Fibroblast of skin of left biceps (primary cell): Measurements from ENCODE around the gene MATR3.
A peak's percentile ranks its signal among the peaks of the same experiment; 100 is the strongest.

Experiments used
- DNase-seq, 2 experiments: peaks; one replicate each; pipeline ENCODE4 v3.0.0-alpha.2; 2013; ENCODE audit warnings: low read depth in 2 of 2

Gene MATR3

DNA sequence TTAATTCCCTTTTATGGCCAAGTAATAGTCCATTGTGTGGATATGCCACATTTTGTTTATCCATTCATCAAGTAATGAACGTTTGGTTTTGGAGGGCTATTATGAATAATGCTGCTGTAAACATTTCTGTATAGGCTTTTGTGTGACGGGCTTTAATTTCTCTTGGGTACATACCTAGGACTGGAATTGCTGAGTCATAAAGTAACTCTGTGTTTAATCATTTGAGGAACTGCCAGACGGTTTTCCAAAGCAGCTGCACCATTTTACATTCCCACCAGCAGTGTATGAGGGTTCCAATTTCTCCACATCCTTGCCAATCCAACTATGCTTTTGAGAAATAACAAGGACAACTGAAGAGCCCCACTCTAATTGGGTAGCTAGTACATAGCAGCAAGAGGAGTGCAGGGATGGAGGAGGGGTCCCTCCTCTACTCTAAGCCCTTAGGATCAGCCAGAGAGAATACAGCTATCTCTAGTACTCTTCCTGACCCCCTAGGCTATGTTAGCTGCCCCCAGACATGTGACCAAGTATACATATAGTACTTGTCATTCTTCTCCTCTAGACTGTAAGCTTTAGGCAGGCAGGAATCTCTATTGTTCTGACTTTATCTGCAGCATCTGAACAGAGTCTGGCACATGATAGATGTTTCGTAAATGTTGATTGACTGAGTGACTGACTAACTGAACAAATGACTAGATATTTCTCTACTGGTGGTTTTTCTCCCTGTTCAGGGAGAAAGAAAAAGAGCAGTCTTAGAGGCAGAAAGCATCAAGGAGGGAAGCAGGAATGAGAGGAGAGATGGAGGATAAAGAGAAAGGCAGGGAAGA, 22.1 kb upstream of the MATR3 start:
- DNase-seq = peak; percentile 51 to 52

DNA sequence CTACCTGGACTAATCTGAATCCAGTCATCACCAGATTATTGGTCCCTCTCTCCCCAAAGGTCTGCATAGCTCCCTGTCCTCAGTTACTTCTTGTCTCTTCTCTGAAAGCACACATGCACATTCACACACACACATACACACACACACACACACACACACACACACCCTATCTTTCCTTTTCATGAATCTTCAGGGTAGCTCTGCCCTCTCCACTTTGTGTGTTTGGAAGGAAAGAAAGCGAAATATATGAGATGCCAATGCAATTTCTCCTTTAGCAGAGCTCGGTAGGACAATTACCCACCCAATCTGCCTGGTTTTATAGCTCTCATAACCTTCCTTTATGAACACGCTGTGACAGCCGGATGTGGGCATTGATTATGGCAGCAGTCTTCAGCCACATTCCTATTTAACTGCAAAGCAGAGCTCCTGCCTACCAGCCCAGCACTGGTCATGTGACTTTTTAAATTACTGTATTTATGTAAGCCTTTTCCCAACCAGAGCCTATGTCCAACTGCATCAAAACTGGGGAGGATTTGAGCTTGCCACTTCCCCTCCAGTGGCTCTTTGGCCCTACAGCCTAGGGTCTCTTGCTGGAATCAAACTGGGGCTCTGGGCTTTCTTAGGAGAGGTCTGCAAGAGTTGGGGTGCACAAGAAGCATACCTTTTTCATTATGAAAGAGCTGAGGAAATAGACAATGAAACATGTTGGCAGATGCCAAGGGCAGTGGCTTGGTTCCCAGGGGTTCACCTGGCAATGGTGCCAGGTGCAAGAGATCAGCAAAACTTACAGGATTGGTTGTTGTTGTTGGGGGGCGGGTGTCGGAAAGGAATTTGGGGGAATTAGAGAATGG, 20.8 kb upstream of the MATR3 start:
- DNase-seq = no peak

- DNase-seq = no peak
These were observed 20.3 kb upstream of the MATR3 start for GRCh38 chr5:139273322-139273571.

- peak in 1 of 2 experiments; percentile 47 for DNase-seq
These were observed 19.8 kb upstream of the MATR3 start for GRCh38 chr5:139273572-139274289.

DNA sequence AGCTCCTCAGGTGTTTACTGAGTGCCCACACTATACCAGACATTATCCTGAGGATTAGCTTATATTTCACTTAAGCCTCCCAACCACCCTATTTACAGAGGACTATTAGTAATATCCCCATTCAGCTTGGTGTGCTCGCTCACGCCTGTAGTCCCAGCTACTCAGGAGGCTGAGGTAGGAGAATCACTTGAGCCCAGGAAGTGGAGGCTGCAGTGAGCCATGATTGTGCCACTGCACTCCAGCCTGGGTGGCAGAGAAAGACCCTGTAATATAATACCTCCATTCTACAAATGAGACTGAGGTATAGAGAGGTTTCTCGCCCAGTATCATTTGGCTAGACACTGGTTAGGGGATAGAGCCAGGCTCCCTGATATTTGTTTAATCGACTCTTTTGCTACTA, 18.0 kb upstream of the MATR3 start:
- DNase-seq = no peak

- no peak for DNase-seq
These were observed 17.6 kb upstream of the MATR3 start for GRCh38 chr5:139275956-139276355.

- DNase-seq = no peak
These were observed 17.1 kb upstream of the MATR3 start for GRCh38 chr5:139276426-139276825.

GRCh38 chr5:139277171-139277570, 16.4 kb upstream of the MATR3 start:
- no peak for DNase-seq

- DNase-seq = no peak
These were observed 14.8 kb upstream of the MATR3 start for GRCh38 chr5:139278540-139279274.

DNA sequence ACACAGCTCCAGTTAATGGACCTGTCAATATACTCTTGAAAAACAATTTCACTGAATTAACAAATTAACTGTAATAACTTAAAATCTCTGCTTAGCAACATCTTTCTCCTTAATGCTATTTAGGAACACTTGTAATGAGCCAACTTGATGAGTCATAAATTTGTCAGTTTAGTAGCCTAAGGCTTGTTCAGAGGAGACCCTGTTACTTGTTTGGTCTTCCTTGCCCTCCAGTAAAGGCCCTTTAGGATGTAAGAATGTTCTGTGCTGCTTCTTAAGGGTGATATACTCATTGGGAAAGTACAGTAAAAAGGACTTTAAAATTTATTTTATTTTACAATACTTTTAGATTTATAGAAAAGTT, 11.4 kb upstream of the MATR3 start:
- no peak for DNase-seq

DNA sequence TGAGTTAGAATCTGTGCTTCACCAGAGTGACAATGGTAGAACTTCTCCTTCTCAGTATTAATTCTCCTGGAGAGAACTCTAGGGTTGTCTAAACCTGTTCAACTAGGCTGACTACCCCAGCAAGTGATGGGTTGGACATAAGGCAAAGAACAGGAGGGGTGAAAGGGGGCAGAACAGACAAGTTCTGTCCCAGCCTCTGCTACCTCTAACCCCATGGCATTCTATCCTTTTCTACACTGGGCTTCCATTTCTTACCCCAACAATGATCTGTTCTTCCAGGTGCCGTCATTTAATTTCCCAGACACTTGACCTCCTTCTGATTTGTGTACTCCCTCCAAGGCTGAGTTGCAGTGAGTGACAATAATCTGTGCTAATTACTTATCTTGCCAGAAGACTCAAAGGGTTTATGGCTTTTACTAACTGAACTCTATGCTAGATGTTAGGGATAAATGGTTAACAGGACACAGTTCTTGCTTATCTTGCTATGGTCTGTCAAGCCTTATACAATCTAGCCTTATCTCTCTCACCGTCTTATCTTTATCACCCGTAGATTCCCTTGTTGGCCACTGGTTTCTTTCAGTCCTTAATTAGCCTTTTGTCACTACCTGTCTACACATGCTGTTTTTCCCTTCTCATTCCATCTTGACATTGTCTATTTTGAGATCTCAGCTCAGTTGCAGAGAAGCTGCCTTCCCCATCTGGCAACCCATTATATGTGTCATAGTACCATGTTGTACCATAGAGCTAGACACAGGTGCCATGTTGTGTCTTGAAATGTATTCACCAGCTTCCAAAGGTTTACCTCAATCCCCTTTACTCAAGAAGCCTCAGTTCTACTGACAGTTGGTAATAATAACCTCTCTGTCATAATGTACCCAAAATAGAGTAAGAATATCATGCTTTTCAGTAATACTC, 10.0 kb upstream of the MATR3 start:
- DNase-seq = no peak

DNA sequence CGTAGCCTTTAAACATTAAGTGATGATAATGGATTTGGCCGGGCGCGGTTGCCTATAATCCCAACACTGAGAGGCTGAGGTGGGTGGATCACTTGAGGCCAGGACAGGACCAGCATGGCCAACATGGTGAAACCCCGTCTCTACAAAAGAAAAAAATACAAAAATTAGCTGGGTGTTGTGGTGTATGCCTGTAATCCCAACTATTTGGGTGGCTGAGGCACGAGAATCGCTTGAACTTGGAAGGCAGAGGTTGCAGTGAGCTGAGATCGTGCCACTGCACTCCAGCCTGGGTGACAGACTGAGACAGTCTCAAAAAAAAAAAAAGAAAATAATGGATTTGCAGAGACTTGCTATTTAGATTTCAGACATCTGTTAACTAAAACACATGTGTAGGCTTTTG, 9.2 kb upstream of the MATR3 start:
- DNase-seq = no peak

GRCh38 chr5:139285651-139286392, 7.7 kb upstream of the MATR3 start:
- DNase-seq = no peak

GRCh38 chr5:139287890-139288635, 5.5 kb upstream of the MATR3 start:
- no peak for DNase-seq

GRCh38 chr5:139291051-139291450, 2.5 kb upstream of the MATR3 start:
- no peak for DNase-seq

DNA sequence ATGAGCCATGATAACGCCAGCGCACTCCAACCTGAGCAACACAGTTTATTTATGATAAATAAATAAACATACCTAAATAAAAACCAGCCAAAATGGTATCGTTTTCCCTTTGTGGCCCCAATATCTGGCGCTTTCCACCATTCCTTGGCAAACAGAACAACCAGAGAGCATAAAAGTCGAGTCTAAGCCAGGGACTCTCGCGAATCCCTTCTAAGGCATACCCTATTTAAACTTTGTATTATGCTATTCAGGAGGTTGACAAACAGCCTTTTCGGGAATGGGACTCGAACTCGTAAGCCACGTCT, 386 bp upstream of the MATR3 start:
- DNase-seq = no peak

GRCh38 chr5:139294374-139295165, 1.0 kb downstream of the MATR3 start:
- DNase-seq = peak in 1 of 2 experiments; percentile 42

GRCh38 chr5:139295346-139296057, 2.0 kb downstream of the MATR3 start:
- no peak for DNase-seq
